Endothelial cell of hepatic sinusoid (primary cell): ENCODE results near the gene SERPINB4.
"Not testable (repeated sequence)": the region's sequence is repeated elsewhere in the genome, so short reads cannot be mapped to it uniquely, and the experiment has no call there.

Experiments
- in situ Hi-C: cut with HindIII; loops from 2 replicates; pipeline ENCODE4 v1.10.0; 2017; ENCODE audit warnings: low sequenced_read_pairs

Gene SERPINB4

DNA sequence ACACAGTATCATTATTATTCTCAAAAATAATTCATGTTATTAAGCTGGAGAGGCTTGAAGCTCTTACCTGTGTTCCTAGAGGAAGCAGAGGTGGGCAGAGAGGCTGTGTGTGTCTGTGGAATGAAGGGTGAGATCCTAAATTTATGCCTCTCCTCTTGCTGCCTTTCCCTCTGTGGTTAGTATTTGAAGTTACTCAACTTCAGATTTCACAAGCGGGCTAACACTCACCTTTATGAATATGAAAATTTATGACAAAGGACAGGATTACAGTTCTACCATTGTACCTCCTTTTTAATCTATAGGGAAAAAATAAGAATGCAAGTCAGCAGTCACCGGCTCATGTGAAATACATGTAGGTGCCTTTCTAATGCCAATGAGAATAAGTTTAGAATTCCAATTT lies at the start of gene SERPINB4:
SERPINB4 (minus strand) TSS at position 115 of the 400 bp plus-strand sequence. CDS start 679 bp downstream, outside the sequence.
- in situ Hi-C loops: not testable (repeated sequence)

DNA sequence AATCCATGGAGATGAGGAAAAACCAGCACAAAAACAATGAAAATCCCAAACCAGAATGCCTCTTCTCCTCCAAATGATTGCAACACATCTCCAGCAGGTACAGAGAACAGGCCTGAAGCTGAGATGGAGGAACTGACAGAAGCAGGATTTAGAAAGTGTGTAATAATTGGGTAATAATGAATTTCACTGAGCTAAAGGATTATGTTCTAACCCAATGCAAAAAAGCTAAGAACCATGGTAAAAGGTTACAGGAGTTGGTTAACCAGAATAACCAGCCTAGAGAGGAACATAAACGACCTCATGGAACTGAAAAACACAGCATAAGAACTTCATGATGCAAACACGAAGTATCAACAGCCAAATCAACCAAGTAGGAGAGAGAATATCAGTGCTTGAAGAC lies 45.0 kb upstream of the SERPINB4 start:
- in situ Hi-C loops: no loop called here

DNA sequence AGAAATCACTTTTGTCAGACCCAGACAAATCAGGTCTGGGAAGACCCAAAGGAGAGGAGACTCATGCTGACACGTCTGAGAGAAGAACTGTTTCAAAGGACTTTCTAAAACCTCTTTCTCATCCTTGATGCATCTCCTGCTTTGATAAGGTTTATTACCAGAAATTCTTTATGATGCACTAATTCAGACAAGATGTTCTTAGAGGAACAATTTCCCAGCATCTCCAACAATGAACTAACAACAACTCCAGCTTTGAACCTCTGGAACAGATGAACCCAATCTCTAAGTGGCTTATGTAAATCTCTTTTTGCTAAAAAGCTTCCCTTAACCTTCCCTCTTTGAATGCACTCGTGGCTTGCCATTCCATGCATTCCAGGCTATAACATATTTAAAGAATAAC lies 42.8 kb upstream of the SERPINB4 start:
- in situ Hi-C loops: no loop called here

DNA sequence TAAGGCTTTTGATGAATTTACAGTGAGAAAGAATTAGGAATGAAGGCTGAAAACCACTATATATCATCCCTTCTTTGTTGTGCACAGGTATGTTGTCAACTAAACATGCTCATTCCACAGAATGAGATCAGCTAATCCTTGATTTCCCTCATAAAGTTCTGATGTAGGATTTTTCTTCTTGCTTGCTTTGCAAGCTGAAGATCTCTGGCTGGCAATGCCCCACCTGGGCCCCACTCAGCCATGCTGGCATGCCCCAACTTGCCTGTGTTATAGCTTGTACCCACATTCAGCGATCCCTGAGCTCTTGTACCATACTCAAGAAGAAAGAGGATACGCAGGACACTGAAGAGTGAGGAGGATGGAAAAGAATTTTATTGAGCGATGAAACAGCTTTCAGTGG lies 40.7 kb upstream of the SERPINB4 start:
- in situ Hi-C loops: loop anchor here (5.0 kb wide), 1 partner anchor 48 kb away; no protein-coding TSS in a partner anchor

DNA sequence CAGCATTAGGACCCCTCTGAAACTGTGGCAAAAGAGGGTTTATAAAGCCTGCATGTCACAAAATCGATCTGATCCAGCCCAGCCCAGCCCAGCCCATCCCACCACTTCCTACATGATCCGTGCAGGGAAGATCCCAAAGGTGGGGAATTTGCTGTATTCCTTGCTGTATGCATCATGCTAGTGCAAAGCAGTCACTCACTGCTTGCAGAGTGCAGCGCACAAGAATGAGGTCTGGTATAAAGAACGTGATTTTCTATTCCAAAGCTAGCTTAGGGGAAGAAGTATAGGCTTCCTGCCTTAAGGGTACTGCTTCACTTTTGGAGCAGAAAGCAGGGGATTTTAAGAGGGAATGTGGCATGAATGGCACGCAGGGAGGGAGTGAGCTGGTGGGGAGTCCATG lies 39.8 kb upstream of the SERPINB4 start:
- in situ Hi-C loops: loop anchor here (5.0 kb wide), 1 partner anchor 48 kb away; no protein-coding TSS in a partner anchor

DNA sequence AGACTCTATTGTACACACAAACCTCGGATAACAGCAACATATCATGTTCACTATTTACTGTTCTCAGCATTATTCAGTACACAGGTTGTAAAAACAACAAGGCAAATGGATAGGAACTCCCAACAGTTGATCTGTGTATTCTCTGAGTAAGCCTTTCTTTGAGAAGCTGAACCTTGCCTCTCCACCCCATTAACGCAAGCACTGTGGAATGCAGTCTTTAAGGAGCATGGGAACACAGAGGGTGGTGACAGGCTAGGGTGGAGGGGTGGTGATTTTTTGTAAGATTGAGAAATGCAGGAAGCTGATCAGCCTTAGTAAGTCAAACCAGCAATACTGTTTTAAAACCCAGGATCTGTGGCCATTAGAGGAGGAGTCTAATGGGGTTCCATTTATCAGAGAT lies 39.1 kb upstream of the SERPINB4 start:
- in situ Hi-C loops: loop anchor here (5.0 kb wide), 1 partner anchor 49 kb away; no protein-coding TSS in a partner anchor

DNA sequence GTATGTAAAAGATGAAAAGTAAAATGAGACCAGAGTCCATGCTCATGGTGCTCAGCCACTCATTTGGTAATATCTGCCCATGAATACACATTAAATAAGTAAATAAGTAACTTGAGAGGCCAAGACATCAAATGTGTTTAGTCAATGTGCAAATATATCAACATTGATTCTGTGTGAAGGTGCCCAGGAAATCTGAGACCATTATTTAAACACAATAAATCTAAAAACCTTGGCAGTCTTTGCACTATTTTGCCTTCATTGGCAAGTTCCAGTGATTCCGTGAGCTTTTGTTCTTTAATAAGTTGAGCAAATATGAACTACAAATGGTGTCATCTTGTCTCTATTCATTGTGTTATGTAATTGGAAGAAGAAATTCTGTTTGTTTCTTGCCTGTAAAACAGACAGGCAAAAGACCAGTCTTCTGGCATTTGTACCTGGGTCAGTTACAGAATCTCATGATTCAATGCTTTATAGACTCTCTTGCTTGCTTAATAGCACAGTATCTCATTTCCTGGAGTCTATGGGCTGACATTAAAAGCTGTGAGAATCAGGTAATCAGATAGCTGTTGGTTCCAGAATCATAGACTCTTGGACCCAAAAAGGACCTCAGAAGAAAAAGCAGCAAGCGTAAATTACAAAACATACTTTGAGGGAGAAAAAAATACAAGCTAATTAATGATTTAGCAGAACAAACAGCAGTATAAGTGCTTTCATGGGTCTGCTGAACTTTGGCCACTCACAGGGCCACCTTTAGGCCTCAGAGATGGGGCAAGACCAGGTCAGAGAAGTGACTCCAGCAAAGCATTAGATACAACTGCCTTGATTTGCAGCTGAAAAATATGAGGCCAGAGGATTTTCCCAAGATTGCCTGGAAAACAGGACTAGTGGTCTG lies 37.6 kb upstream of the SERPINB4 start:
- in situ Hi-C loops: loop anchor here (5.0 kb wide), 1 partner anchor 51 kb away; no protein-coding TSS in a partner anchor

DNA sequence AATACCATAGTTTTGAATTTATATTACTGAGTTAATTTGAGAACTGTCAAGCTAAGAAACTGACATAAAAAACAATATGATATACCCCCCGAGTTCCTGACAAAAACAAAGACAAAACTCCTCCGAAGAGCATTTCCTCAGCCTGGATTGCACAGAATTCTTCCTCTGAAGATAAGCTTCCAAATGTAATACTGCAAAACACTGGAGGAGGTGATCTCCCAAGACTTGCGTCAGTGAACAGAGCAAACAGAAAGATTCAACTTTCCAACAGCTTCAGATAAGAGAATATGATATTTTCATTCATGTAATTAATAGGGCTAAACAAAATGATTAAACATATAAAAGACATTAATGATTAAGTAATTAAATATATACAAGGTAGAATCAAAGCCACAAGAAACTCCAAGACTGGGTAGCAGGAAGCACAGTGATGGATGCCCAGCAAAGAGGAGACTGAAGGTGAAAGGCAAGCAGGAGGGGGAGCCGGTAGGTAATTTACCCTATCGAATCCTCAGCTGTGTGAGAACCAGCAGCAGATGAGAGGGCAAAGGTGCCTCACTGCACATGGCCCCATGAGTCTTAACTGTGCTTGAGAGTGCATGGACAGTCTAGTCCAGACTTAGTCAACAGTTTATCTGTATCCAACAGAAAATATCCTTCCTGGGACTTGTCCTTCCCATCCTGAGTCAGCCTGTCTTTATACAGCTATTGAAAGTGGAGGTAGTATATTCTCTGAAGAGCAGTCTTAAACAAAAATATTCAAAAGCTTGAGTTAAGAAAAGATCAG lies 36.0 kb upstream of the SERPINB4 start:
- in situ Hi-C loops: loop anchor here (5.0 kb wide), 1 partner anchor 52 kb away; no protein-coding TSS in a partner anchor

DNA sequence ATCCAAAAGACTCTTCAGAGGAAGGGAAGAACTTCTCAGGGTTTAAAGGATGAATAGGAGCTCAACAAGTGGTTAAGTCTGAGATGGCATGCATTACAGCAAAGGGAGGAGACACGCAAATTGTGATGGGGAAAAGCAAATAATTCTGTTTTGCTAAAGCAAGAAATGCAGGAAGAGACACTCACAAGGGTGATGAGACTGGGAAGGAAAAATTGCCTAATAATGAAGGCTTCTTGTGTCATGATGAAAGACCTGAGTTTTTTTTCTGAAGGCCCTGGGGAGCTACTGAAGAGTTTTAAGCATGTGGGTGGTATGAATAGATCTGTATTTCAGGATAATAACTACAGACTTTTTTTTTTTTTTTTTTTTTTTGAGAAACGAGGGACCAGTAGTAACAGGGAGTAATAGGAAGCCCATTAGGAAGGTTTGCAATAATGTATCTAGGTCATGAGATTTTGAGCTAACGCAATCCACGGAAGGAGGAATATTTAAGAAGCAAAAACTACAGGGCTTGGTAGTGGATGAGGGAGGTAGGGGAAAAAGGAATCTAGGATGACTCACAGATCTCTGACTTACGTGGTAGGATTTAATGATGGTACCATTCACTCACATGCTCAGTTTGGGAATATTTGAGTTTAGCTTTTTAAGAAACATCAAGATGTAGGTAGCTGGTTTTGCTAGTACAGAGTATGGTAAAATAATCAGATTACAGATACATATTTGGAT lies 33.6 kb upstream of the SERPINB4 start:
- in situ Hi-C loops: no loop called here

DNA sequence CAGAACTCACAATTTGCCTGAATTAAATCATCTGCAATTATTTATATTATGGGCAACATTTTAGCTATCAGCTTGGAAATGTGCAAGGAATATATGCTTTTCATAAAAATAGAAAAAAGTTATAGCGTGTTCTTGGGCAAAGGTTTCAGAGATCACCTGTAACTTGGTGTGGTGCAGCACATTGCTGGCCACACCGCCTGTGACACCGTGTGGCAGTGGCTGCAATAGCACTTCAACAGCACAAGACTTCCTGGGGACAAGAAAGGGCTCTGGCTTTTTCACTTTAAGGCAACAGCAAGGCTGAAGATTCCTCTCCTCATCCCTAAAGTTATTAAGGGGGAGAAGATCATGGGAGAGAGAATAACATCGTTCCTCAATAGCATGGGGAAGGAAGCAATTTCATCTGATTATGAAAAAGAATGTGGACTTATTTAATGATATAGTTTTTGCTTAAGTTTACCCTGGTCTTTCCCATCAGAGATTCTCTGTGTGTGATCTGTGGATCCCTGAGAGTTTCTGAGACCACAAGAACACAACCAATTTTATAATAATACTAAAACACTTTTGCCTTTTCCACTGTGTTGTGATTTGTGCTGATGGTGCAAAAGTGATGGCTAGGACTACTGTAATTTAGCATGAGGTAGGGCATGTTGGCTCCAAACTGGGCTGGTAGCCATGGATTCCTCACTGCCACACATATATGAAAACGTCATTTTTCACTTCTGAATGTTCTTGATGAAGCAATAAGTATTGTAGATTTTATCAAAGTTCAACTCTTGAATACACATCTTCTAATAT lies 32.7 kb upstream of the SERPINB4 start:
- in situ Hi-C loops: no loop called here

DNA sequence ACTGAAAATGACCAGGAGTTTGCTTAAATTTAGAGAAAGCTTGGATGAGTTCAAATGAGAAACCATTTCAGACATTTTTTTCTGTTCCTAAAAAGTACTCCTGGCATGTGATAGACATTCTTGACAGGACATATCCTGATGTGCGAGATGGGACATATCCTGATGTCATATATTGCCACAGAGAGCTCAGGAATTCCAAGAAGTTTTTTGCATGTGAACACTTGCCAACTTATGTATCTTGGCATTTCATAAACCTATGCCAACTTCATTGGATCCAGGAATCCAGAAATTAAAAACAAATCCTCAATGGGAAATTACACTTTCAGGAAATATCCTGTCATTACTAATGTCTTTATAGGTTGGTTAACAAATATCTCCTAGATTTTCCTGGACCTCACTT lies 20.5 kb upstream of the SERPINB4 start:
- in situ Hi-C loops: no loop called here

DNA sequence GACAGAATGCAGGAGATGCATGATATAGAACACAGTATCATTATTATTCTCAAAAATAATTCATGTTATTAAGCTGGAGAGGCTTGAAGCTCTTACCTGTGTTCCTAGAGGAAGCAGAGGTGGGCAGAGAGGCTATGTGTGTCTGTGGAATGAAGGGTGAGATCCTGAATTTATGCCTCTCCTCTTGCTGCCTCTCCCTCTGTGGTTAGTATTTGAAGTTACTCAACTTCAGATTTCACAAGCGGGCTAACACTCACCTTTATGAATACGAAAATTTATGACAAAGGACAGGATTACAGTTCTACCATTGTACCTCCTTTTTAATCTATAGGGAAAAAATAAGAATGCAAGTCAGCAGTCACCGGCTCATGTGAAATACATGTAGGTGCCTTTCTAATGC lies 17.7 kb upstream of the SERPINB4 start, which contains the start of gene SERPINB3:
SERPINB3 (minus strand) TSS at position 144 of the 400 bp plus-strand sequence. CDS start 677 bp downstream, outside the sequence.
- in situ Hi-C loops: not testable (repeated sequence)

DNA sequence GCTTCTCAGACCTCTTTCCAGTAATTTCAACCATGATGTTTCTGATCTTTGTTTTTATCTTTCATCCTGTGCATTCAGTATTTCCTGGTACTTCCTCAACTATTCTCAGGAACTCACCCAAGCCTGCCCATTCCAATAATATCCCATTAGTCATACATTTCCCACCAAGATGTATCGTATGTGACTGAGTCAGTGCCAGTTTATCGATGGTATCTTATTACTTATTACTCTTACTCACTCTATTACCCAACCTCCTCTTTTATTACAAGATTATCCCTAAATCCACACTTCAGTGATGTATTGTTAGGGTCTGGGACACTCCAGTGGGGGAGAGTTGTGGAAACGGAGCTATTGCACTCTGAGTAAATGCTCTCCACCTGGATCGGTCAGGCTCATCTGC lies 14.9 kb upstream of the SERPINB4 start:
- in situ Hi-C loops: not testable (repeated sequence)

DNA sequence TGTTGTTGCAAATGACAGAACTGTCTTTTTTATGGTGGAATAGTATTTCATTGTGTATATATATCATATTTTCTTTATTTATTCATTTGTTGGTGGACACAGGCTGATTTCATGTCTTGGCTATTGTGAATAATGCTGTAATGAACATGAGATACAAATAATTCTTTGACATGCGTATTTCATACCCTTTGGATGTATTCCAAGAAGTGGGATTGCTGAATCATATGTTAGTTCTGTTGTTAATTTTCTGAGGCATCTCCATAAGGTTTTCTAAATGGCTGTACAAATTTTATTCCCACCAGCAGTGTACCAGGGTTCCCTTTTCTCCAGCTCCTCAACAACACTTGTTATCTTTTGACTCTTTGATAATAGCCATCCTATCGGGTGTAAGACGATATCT lies 6.2 kb upstream of the SERPINB4 start:
- in situ Hi-C loops: loop anchor here (5.0 kb wide), 1 partner anchor 43 kb away; no protein-coding TSS in a partner anchor

DNA sequence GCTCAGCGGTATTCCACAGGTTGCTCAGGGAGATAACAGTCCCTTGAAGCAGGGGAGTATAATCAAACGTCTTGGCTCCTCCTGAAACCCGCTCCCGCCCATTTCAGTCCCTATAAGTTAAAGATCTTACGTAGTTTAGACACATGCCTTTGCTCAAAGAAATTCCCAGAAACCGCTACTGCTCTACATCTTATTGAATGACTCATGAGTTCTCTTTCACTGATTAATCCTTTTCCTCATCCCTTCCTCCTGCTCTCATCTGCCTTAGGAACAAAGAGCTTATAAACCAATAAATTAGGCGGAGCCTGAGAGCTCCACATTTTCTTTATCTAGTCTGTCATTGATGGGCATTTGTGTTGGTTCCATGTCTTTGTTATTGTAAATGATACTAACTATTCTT lies 4.2 kb upstream of the SERPINB4 start:
- in situ Hi-C loops: no loop called here

DNA sequence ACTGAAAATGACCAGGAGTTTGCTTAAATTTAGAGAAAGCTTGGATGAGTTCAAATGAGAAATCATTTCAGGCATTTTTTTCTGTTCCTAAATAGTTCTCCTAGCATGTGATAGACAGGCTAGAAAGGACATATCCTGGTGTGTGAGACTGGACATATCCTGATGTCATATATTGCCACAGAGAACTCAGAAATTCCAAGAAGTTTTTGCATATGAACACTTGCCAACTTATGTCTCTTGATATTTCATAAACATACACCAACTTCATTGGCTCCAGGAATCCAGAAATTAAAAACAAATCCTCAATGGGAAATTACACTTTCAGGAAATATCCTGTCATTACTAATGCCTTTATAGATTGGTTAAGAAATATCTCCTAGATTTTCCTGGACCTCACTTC lies 2.9 kb upstream of the SERPINB4 start:
- in situ Hi-C loops: no loop called here

DNA sequence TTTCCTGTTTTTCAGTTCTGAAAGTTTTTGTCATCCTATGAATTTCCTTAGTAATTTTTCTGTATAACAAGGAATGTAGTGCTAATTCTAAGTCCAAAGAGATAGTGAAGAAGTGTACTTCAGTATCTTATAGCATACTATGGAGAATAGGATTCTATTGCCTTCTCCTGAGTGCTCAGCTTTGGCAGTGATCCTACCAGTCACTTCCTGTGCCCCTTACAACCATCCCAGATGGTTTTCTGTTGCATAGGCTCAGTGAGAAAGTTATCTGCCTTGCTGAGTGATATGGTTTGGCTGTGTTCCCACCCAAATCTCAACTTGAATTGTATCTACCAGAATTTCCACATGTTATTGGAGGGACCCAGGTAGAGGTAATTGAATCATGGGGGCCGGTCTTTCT lies 638 bp upstream of the SERPINB4 start:
- in situ Hi-C loops: not testable (repeated sequence)

DNA sequence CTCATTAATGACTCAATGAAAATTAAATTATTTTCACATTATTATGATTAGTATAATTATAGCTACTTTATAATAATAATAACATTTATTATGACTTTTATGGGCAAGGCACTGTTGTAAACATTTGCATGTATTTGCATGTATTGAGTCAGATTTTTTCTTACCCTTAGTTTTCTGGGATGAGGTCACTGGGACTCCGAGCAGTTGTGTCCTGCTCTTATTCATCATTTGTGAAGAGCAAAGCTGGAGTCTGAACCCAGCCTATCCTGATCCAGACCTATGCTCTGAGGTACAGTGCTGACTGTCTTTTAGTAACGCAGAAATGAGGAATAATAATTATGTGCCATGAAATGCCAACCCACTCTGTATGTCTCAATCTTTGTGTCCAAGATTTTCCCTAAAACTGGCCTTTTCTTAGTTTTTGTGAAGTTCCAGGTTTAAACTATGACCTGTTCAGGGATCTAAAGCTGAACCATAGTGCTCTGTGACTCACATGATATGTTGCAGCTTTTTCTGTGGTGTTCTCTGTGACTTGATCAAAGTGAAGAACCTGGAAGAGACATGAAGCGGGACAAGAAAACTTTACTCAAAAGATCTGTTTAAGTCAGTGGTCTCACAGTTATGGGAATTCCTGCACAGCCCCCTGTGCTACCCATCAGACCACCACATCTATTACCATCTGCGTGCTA lies 1.2 kb downstream of the SERPINB4 start:
- in situ Hi-C loops: not testable (repeated sequence)

DNA sequence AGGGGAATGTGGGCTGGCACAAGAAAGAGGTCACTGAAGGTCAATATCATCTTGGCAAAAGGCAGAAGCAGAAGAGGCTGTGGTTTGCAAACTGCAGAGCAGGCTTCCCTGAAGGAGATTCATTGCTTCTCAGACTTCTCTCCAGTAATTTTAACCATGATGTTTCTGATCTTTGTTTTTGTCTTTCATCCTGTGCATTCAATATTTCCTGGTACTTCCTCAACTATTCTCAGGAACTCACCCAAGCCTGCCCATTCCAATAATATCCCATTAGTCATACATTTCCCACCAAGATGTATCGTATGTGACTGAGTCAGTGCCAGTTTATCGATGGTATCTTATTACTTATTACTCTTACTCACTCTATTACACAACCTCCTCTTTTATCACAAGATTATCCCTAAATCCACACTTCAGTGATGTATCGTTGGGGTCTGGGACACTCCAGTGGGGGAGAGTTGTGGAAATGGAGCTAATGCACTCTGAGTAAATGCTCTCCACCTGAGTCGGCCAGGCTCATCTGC lies 2.8 kb downstream of the SERPINB4 start:
- in situ Hi-C loops: not testable (repeated sequence)
